Measurements from ENCODE around the gene RAPGEF4. TPM values are rescaled to one million over a fixed set of nuclear protein-coding genes. Genes with fewer than 3 reads are reported as not detected.
"Not testable (repeated sequence)": the region's sequence is repeated elsewhere in the genome, so short reads cannot be mapped to it uniquely, and the experiment has no call there.

RAPGEF4 gene
- total RNA-seq, 1 experiment from 2014 or later = 10.8 TPM

DNA sequence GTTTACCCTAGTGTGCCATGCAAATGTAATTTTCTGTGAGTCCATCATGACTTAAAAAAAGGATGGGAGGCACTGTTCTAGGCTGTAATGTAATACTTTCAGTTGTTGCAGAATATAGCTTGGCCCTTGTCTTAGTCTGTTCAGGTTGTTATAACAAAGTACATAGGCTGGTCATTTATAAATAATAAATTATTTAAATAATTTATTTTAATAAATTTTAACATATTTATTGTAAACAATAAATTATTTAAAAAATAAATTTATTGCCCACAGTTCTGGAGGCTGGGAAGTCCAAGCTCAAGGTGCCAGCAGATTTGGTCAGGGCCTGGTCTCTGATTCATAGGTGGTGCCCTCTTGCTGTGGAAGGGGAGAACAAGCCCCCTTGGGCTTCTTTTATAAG is 35.2 kb downstream of the RAPGEF4 start:
- no peak for DNase-seq (ENCODE audit: extremely low read depth, low read depth)

- DNase-seq (ENCODE audit: extremely low read depth, low read depth) = no peak
Measured at GRCh38 chr2:172772633-172773032, 37.0 kb downstream of the RAPGEF4 start.

DNA sequence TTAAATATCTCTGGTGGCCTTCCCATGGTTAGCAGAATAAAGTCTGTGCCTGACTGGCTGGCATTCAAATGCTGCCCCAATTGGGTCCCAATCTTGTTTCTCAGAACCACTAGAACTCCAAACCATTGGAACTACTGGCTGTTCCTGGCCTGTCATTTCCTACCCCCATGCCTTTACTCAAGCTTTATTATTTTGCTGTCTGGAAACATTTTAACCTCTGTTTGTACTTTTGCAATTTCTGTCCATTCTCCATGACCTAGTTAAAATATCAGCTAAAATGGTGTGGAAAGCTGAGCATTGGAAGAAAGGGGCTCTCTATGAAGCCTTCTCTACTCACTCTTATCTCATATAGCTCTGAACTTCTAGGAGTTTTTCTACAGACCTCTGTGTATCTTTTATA is 38.7 kb downstream of the RAPGEF4 start:
- no peak for DNase-seq (ENCODE audit: extremely low read depth, low read depth)

DNA sequence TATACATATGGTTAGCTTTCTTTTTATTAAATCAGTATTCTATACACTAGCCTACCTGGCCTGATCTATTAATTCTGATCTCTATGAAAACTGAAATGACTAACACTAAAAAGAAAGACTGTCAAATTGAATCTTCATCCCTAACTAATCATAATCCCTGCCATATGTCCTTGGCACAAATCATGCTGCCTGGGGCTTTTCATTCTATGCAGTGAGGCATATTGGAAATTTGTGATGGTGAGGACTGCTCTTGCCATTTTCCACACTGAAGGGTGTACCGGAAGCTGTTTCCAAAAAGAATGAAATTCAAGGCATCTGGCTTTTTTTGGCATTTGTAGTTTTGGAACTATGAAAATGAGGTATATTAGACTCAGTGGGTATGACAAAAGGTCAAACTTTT is 39.7 kb downstream of the RAPGEF4 start:
- DNase-seq (ENCODE audit: extremely low read depth, low read depth) = no peak

GRCh38 chr2:172777431-172777830 is 41.8 kb downstream of the RAPGEF4 start:
- DNase-seq (ENCODE audit: extremely low read depth, low read depth) = no peak

DNA sequence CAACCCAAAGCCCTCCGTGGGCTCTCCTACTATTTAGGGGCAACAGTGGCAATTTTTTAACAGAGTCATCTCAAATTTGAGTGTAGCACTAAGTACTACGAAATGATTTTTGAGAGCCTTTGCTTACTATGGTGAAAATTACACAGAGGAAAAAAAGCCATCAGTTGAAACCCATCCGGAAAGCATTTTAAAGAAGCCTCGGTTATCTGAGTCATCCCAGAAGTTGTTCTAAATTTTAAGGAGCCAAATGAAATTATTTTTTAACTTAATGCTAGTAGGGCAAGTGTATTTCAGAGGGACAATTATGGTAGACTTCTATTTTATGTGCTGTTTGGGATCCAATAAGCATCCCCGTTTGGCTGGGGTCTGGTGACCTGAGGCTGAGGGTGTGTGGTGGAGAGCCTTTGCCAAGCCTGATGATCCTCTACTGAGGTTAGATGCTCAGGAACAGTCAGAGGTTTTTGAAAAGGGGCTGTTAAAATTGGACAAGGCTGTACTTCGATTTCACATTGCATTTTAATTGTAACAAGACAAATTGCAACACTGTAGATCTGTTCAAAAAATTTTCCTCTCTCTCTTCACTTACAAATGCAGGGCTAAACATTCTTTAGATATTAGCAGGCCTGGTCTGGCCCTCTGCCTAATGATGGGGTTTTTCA is 47.0 kb downstream of the RAPGEF4 start:
- DNase-seq (ENCODE audit: extremely low read depth, low read depth) = no peak

DNA sequence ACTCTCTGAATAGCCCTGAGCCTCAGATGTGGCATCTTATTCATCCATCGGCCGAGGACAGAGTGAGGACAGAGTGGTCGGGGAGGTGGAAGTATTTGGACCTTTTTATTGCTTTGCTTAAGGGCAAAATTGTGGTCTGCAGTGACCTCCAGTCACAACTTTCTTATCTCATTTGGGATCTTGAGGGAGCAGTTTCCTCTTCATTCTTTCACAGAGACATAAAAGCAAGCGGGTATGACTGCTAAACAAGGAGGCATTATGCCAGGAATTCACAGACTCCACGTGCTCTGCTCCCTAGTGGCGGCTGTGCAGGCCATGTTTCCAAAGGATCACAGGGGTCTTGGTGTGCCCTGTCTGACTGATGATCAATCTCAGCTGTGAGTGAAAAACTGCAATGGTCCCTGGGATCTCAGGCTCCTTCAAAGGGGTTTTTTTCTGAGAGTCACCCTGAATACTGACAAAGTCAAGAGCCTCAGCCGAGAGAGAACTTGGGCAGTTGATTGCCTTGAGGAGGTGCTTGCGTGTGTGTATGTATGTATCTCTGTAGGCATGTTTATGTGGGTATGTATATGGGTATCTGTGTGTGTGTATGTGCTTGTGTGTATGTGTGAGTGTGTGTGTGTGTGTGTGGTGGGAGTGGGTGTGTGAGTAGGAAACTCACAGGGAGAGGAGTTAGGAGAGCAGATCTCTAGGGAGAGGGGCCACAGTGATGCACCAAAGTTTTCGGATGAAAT is 47.7 kb downstream of the RAPGEF4 start:
- DNase-seq (ENCODE audit: extremely low read depth, low read depth) = no peak

DNA sequence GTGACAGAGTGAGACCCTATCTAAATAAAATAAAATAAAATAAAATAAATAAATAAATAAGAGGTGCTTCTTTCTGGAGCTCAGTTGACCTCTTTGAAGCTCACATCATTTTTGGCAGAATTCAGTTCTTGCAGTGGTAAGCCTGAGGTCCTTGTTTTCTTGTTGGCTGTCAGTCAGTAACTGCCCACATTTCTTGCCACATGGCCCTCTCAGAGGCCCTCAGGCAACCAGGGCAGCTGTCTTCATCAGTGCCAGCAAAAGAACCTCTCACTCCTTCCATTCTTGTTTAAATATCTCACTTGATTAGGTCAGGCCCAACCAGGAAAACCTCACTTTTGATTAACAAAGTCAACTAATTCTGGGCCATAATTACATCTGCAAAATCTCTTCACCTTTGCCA is 53.2 kb downstream of the RAPGEF4 start:
- DNase-seq (ENCODE audit: extremely low read depth, low read depth) = no peak

- DNase-seq (ENCODE audit: extremely low read depth, low read depth) = no peak
Measured at GRCh38 chr2:172790404-172790803, 54.8 kb downstream of the RAPGEF4 start.

- DNase-seq (ENCODE audit: extremely low read depth, low read depth) = no peak
Measured at GRCh38 chr2:172791953-172792352, 56.3 kb downstream of the RAPGEF4 start.

GRCh38 chr2:172792711-172793110 is 57.1 kb downstream of the RAPGEF4 start:
- DNase-seq (ENCODE audit: extremely low read depth, low read depth) = no peak

GRCh38 chr2:172803308-172803707 is 67.7 kb downstream of the RAPGEF4 start:
- DNase-seq (ENCODE audit: extremely low read depth, low read depth) = not testable (repeated sequence)

GRCh38 chr2:172804423-172804822 is 68.8 kb downstream of the RAPGEF4 start:
- no peak for DNase-seq (ENCODE audit: extremely low read depth, low read depth)

DNA sequence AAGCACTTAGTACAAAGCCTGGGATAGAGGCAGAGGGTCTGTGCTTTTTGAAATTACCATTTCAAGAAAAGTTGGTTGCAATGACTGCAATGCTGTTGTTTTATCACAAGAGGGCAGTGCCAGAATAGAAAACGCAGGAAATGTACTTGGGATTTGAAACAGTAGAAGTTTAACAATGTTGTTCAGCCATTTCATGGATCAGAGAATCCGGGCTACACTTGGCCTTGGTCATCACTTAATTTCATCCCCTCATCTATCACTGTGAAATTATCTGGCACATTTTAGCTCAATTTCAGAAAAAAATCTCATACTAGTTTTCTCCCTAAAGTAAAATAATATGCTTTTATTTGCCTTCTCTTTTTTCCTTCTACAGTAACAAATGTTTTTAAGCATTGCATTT is 70.8 kb downstream of the RAPGEF4 start:
- peak; percentile 58 for DNase-seq (ENCODE audit: extremely low read depth, low read depth)

DNA sequence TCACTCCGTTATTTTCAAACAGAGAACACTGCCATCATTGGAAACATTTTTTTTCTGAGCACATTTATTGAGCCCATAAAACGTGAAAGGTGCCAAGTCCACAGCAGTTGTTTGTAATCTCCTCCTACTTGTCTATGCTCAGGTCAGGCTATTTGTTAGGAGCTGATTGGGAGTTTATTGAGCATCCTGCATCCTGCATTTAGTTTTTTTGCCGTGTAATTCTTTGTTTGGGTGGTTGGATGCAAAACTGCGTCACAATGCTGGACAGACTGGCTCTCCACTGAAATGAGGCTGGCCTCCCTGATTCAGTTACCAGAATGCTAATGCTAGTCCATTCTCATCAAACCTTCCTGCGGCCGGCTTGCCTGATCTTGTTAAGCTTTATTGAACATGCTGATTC is 71.4 kb downstream of the RAPGEF4 start:
- DNase-seq (ENCODE audit: extremely low read depth, low read depth) = no peak

GRCh38 chr2:172808156-172808555 is 72.5 kb downstream of the RAPGEF4 start:
- no peak for DNase-seq (ENCODE audit: extremely low read depth, low read depth)

GRCh38 chr2:172811027-172811426 is 75.4 kb downstream of the RAPGEF4 start:
- DNase-seq (ENCODE audit: extremely low read depth, low read depth) = no peak

GRCh38 chr2:172812158-172812744 is 76.6 kb downstream of the RAPGEF4 start:
- DNase-seq (ENCODE audit: extremely low read depth, low read depth) = no peak

DNA sequence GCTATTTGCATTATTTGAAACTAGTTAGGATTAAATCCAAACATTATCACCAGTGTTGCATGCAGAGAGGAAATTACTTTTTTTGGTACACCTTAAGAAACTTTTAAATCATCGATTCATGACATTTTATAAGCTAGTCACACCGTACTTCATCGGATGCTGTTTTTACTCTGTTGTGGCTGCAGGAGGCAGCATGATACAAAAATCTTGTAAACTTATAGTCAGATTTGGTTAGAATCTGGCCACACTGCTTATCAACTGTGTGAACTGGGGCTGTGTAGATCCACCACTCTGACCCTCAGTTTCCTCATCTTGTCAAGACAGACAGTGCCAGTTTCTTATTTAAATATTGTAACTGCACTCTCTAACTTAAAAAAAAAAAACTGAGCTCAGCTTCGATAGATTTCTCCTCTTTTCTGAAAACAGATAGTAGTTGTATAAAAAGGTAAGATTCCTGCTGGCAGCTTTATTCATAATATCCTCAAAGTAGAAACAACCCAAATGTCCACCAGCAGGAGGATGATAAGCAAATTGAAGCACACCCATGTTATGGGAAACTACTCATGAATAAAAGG is 77.8 kb downstream of the RAPGEF4 start:
- DNase-seq (ENCODE audit: extremely low read depth, low read depth) = peak; percentile 54

- DNase-seq (ENCODE audit: extremely low read depth, low read depth) = no peak
Measured at GRCh38 chr2:172817411-172817810, 81.8 kb downstream of the RAPGEF4 start.

- no peak for DNase-seq (ENCODE audit: extremely low read depth, low read depth)
Measured at GRCh38 chr2:172819943-172820342, 84.3 kb downstream of the RAPGEF4 start.

All from NCI-H460 (cell line).